ENCODE data around the gene DPP6.

Gene DPP6

DNA sequence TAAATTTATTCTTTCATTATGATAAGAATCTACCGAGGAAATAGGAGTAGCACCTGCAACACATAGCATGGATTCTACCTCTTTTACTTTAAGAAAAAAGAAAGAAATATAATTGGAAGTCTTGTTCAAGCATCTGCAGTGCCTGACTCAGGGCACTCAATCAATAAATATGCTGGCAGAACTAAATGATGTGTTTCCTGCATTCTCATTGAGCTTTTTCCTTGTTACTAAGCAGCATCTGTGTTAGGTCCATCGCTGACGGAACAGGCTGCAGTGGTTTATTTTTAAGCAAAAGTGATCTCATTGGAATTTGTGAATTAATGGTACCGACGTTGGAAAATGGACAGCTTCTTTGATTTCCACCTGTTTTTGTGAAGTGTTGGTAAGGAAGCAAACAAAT, 417.5 kb downstream of the DPP6 start:
- TF ChIP-seq NFIC (IDR thresholded peaks at IDR 0.05) (no peak), ZBTB7A (IDR thresholded peaks at IDR 0.05; ENCODE audit: low read depth) (no peak), EP300 (IDR thresholded peaks at IDR 0.05; ENCODE audit: borderline replicate concordance) (no peak), RAD21 (IDR thresholded peaks at IDR 0.05; ENCODE audit: low read depth) (no peak), CREB1 (IDR thresholded peaks at IDR 0.05; ENCODE audit: low read depth) (no peak), TEAD4 (IDR thresholded peaks at IDR 0.05) (no peak), EGR1 (IDR thresholded peaks at IDR 0.05) (no peak), FOXM1 (IDR thresholded peaks at IDR 0.05; ENCODE audit: borderline replicate concordance, low read depth) (no peak), REST (IDR thresholded peaks at IDR 0.05; ENCODE audit: low read depth) (no peak), TCF12 (IDR thresholded peaks at IDR 0.05; ENCODE audit: low read depth) (no peak), MAX (IDR thresholded peaks at IDR 0.05) (no peak), YY1 (IDR thresholded peaks at IDR 0.05; ENCODE audit: low read depth) (no peak), CEBPB (IDR thresholded peaks at IDR 0.05) (no peak), TAF1 (IDR thresholded peaks at IDR 0.05; ENCODE audit: low read depth) (no peak)
- TF ChIP-seq, protein P1, sequence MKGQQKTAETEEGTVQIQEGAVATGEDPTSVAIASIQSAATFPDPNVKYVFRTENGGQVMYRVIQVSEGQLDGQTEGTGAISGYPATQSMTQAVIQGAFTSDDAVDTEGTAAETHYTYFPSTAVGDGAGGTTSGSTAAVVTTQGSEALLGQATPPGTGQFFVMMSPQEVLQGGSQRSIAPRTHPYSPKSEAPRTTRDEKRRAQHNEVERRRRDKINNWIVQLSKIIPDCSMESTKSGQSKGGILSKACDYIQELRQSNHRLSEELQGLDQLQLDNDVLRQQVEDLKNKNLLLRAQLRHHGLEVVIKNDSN (IDR thresholded peaks at IDR 0.05): no peak

GRCh38 chr7:154472343-154472742, 420.1 kb downstream of the DPP6 start:
- TF ChIP-seq TAF1 (IDR thresholded peaks at IDR 0.05; ENCODE audit: low read depth) (no peak), CREB1 (IDR thresholded peaks at IDR 0.05; ENCODE audit: low read depth) (no peak), EGR1 (IDR thresholded peaks at IDR 0.05) (no peak), ZBTB7A (IDR thresholded peaks at IDR 0.05; ENCODE audit: low read depth) (no peak), EP300 (IDR thresholded peaks at IDR 0.05; ENCODE audit: borderline replicate concordance) (no peak), RAD21 (IDR thresholded peaks at IDR 0.05; ENCODE audit: low read depth) (no peak), NFIC (IDR thresholded peaks at IDR 0.05) (no peak), CEBPB (IDR thresholded peaks at IDR 0.05) (no peak), TCF12 (IDR thresholded peaks at IDR 0.05; ENCODE audit: low read depth) (no peak), MAX (IDR thresholded peaks at IDR 0.05) (no peak), TEAD4 (IDR thresholded peaks at IDR 0.05) (no peak), REST (IDR thresholded peaks at IDR 0.05; ENCODE audit: low read depth) (no peak), FOXM1 (IDR thresholded peaks at IDR 0.05; ENCODE audit: borderline replicate concordance, low read depth) (no peak), YY1 (IDR thresholded peaks at IDR 0.05; ENCODE audit: low read depth) (no peak)
- TF ChIP-seq, protein P1 (IDR thresholded peaks at IDR 0.05): no peak

- TF ChIP-seq MAX (IDR thresholded peaks at IDR 0.05) (no peak), TEAD4 (IDR thresholded peaks at IDR 0.05) (no peak)
These were observed 421.2 kb downstream of the DPP6 start for GRCh38 chr7:154473360-154473759.

DNA sequence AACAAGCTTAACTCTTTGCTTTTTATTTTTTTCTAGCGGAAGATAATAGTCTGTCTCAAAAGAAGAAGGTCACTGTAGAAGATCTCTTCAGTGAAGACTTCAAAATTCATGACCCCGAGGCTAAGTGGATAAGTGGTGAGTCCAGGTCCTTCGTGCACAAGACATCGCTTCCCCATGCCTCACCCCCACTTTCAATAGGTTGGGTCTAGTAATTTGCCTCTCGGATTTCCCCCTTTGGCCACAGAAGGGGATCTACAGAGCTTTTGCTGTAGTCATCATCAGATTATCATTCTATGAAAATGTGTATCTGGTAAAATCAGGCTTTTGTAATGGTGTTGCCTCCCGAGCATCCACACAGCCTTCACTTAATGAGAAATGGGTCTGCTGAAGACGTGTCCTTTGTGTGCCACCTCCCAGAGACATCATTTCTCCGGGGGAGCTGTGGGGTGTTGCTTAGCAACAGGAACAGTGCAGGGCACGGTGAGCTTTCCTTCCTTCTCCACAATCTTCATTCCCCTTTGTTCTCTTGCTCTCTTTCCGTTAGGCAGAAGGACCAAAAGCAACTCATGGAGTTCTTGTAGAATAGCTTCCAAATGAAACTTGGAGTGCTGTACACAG, 422.8 kb downstream of the DPP6 start:
- TF ChIP-seq, protein P1 (IDR thresholded peaks at IDR 0.05): no peak
- no peak for TF ChIP-seq EGR1 (IDR thresholded peaks at IDR 0.05)
- TF ChIP-seq TCF12 (IDR thresholded peaks at IDR 0.05; ENCODE audit: low read depth): no peak
- TF ChIP-seq CEBPB (IDR thresholded peaks at IDR 0.05): no peak
- TF ChIP-seq FOXM1 (IDR thresholded peaks at IDR 0.05; ENCODE audit: borderline replicate concordance, low read depth): no peak
- TF ChIP-seq ZBTB7A (IDR thresholded peaks at IDR 0.05; ENCODE audit: low read depth): no peak
- no peak for TF ChIP-seq REST (IDR thresholded peaks at IDR 0.05; ENCODE audit: low read depth)
- TF ChIP-seq CREB1 (IDR thresholded peaks at IDR 0.05; ENCODE audit: low read depth): no peak
- TF ChIP-seq TEAD4 (IDR thresholded peaks at IDR 0.05): no peak
- TF ChIP-seq YY1 (IDR thresholded peaks at IDR 0.05; ENCODE audit: low read depth): no peak
- no peak for TF ChIP-seq NFIC (IDR thresholded peaks at IDR 0.05)

Measured in Ishikawa (cell line).